ENCODE measurements around the gene SOX6.

The SOX6 gene

DNA sequence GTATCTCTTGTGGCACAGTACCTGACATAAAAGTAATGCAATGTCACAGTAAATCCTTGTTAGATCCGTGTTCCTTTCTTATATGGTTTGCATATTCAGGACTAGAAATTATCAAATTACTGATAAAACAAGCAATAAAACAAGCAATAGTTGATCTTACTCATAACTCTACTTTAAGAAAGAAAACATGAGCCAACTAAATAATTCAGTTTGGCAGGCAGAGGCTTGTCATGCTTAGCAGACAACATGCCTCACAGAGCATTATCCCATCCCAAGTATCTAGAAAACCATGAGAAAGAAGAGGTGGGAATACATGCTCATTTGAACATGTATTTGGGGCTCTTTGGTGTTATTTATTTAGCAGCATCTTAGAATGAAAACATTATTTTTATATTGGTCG, 241.9 kb downstream of the SOX6 start:
- TF ChIP-seq, protein P1, sequence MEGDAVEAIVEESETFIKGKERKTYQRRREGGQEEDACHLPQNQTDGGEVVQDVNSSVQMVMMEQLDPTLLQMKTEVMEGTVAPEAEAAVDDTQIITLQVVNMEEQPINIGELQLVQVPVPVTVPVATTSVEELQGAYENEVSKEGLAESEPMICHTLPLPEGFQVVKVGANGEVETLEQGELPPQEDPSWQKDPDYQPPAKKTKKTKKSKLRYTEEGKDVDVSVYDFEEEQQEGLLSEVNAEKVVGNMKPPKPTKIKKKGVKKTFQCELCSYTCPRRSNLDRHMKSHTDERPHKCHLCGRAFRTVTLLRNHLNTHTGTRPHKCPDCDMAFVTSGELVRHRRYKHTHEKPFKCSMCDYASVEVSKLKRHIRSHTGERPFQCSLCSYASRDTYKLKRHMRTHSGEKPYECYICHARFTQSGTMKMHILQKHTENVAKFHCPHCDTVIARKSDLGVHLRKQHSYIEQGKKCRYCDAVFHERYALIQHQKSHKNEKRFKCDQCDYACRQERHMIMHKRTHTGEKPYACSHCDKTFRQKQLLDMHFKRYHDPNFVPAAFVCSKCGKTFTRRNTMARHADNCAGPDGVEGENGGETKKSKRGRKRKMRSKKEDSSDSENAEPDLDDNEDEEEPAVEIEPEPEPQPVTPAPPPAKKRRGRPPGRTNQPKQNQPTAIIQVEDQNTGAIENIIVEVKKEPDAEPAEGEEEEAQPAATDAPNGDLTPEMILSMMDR (IDR thresholded peaks at IDR 0.05; ENCODE audit: insufficient read depth, low read depth, low read length, missing control alignments): no peak
- DNase-seq (ENCODE audit: low read depth): peak; percentile 69
- H3K4me3 ChIP-seq (ENCODE audit: low read length): no peak overlapping the region

DNA sequence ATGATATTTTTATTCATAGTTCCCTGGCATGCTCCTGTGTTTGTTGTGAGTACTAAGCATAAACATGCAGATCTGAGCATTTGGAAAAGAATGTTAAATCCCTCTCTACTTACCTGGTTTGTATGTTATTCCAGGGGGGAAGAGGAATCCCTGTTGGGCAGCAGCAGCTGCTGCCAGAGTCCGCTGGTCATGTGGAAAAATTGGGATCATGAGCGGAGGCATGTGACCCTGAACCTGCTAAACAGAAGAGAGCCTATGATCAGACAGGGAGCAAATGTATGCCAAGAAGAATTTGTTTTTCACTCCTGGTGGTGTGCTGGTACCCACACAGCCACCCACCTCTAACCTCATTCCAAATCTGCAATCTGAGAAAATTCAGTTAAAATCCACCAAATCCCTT, 244.7 kb downstream of the SOX6 start:
- H3K4me3 ChIP-seq (ENCODE audit: low read length): no peak overlapping the region
- DNase-seq (ENCODE audit: low read depth): no peak

DNA sequence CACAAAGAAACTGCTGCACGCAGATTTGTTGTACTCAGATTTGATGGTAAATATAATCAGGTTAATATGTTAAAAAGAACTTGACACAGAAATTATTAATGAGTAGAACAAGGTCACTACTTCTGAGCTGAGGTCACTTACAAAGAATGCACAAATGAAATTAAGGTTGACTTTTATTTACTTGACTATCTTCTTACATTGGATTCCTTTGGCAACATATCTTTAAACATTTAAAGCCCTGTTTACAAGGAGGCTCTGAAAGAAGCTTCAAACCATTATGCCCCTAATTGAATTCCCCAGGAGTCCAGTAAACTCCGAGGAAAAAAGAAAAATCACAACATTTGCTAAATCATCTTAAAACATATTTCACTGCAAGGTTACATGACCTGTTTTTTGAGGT, 245.5 kb downstream of the SOX6 start:
- TF ChIP-seq, protein P1 (IDR thresholded peaks at IDR 0.05; ENCODE audit: insufficient read depth, low read depth, low read length, missing control alignments): no peak
- DNase-seq (ENCODE audit: low read depth): no peak
- no peak overlapping the region for H3K4me3 ChIP-seq (ENCODE audit: low read length)

More for the DNA sequence above, 244.7 kb downstream of the SOX6 start:
- TF ChIP-seq, protein P1 (IDR thresholded peaks at IDR 0.05; ENCODE audit: insufficient read depth, low read depth, low read length, missing control alignments): no peak

DNA sequence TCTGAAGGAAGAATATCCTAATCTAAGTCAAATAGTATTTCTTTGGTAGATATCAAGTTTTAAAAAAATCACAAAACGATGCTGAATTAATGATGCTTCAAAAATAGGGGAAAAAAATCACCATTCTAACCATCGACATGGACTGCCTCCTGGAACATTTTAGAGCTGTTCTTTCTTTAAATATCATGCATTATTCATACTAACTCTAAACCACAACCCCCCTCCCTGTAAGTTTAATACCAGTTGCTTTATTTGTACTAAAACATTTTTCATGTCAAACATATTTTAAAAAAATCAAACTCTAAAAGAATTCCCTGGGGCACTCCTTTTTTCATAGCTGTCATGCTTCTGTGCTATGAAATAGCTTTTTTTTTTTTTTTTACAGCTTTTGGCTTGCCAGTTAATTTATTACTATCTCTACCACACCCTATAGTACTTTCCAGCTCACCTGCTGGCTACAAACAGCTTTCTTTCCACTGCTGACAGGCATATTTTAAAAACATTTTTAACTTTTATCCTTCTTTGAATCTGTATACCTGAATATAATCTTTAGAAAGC, 256.9 kb downstream of the SOX6 start:
- H3K4me3 ChIP-seq (ENCODE audit: low read length): no peak overlapping the region
- no peak for DNase-seq (ENCODE audit: low read depth)
- TF ChIP-seq, protein P1 (IDR thresholded peaks at IDR 0.05; ENCODE audit: insufficient read depth, low read depth, low read length, missing control alignments): no peak

DNA sequence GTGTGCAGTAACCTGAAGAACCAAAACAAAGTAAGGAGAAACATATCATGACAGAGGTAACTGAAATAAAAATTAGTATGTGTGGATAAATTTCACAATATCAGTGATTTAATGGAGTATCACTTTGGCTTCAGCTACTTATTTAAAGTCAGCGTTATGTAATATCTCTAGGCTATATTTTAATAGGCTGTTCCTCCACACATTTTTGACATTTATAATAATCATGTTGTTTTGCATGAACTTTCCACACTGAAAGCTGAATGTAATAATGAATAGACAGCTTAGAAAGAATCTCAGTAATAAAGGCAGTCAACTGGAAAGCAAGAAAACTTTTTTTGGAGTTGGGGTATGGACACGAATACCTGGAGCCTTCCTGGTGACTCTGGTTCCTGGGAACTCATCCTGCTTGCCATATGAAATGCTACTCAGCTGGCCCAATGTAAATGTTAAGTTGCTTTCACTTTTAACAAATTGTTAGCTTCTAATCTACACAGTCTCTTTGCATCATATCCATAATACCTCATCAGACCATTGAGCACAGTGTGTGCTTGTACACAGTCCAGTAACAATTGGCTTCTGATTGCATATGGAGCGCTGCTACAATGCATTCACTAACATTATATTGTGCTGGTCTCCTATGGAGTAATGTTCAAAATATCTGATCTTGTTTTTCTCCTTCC, 257.7 kb downstream of the SOX6 start:
- H3K4me3 ChIP-seq (ENCODE audit: low read length): no peak overlapping the region
- TF ChIP-seq, protein P1 (IDR thresholded peaks at IDR 0.05; ENCODE audit: insufficient read depth, low read depth, low read length, missing control alignments): no peak
- no peak for DNase-seq (ENCODE audit: low read depth)

DNA sequence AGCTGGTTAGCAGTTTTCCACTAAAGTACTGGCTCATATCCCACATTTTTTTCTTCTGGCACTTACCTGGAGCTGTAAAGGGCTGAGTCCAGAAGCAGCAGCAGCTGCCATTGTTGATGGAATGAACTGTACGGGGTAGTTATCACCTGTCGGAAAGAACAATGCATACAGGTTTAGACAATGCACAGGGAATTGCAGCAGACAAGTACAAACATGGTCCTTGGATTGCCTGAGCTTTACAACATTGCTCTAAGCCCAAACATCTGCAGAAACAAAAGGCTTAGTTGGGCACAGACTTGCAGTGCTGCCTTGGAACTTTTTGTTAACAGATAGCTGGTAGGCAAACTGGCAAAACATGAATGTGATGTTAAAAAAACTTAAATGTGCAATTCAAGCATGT, 258.8 kb downstream of the SOX6 start:
- TF ChIP-seq, protein P1 (IDR thresholded peaks at IDR 0.05; ENCODE audit: insufficient read depth, low read depth, low read length, missing control alignments): no peak
- DNase-seq (ENCODE audit: low read depth): peak; percentile 98
- no peak overlapping the region for H3K4me3 ChIP-seq (ENCODE audit: low read length)

DNA sequence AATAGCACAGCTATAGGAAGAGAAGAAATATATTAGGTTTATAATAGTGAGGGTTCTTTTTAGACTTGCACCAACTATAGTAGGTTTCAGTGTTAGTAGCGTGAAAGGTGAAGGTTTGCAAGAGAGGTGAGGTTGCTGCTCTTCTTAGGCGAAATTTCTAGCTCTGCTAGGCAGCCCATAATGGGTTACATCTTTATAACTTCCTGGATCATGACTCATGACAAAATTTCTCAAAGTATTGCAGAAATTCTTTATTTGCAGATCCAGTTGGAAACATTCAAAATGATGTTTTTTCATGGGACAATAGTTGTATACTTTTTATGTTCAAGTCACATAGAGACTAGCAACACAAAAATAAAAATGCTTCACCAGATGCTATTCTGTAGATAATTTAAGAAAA, 260.0 kb downstream of the SOX6 start:
- TF ChIP-seq, protein P1 (IDR thresholded peaks at IDR 0.05; ENCODE audit: insufficient read depth, low read depth, low read length, missing control alignments): no peak
- H3K4me3 ChIP-seq (ENCODE audit: low read length): no peak overlapping the region
- DNase-seq (ENCODE audit: low read depth): peak; percentile 39
